KBM-7 (cell line): ENCODE data around the gene SORL1.

ENCODE experiments used
- DNase-seq: peaks from one replicate; pipeline ENCODE4 v3.0.0-alpha.2; 2015
- in situ Hi-C: fragments of 300-500 bp; cut with MboI; formaldehyde crosslinking; loops from 2 replicates; pipeline ENCODE4 v1.14.3; 2020; ENCODE audit warnings: low sequenced_read_pairs, low pct_unique_long_range_greater_than_20kb, mixed read lengths

SORL1 gene

DNA sequence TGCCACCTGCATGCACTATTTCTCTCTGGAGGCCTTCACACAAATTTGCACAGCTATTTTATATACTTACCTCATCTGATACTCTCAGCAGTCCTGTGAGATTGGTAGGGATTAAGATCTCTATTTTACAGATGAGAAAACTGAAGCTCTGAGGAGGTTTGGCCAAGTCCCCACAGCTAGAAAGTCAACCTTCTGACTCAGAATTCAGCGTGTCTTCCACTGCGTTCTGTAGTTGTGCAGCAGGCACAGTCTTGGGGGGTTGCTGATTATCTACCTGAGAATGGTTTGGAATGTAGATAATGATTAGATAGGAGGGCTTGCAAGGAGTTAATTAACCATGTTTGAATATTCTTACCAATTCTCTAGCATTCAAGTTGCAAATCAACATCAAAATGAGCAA lies 2.5 kb upstream of the SORL1 start:
- no peak for DNase-seq
- in situ Hi-C loops = no loop called here

DNA sequence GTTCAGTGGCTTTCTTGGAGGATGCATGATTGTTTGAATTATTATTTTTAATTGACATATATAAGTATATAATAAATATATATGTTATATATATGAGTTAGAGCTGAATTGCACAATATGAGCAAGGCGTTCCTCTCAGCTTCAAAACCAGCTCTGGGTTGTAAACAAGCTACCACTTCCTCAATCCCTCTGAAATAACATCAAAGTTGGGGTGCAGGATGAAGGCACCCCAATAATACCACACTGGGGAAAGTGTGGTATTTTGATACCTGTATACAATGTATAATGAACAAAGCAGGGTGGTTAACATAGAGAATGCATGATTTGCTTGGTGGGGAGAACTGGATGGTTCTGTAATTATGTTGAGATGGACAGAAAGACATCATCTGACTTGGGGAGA lies 1.7 kb upstream of the SORL1 start:
- in situ Hi-C loops = no loop called here
- DNase-seq = no peak

DNA sequence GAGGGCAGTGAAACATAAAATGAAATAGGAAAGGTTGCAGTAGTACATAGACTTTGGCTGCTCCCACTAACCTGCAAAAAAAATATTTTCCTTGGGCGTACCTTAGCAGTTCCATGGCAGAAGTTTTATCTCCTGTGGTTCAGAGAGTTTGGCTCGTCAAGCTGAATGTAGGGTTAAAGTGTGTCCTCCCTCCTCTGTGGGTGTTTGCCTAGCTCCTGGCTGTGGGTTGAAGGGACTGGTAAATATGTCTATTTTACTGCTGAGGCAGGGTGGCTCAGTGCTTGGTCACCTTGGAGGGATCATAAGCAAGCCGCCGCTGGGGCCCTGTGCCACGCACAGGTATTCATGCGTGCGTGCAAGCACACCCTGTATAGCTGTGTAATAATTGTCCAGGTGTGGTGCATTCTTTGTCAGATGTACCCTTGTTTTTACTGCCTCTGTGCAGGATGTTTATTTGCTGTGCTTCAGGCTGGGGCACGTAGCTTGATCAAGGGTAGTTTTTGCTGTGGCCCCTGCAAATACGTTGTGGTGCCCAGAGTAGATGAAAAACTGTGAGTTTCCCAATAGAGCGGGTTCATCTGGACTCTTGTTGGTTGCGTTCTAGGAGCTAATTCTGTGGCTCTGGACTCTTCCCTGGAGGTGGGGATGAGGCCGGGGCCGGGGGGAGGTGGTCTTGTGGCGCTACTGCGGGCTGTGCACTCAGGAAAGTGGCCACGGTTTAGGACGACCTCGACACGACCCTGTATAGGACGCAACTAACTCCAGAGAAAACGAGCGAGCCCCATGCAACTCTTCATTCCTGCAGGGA lies 732 bp upstream of the SORL1 start:
- in situ Hi-C loops = no loop called here
- DNase-seq = no peak

DNA sequence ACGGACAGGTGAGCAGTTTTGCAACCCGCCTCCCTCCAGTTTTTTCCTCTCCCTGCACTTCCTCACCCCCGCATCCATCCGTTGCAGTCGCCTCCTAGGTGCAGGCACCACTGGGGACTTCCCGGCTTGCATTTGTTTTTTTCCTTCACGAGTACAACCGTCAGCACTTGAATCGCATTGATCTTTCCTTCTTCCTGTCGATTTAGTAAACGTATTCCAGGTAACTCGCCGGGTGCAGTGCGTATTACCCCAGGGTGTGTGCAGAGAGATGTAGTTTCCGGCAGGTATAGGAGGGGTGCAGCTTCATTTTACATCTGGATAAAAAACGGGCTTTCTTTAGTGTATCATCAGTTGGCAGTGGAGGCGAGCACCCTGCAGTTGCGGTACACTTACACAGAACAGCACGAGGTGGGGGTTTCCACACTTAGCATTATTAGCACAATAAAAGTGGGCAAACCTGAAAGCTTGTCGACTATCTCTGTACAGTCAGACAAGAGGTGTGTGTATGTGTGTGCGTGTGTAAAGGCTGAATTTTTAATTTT lies 566 bp downstream of the SORL1 start, which contains the start of gene SORL1-AS1:
SORL1-AS1 (minus strand) TSS at position 359 of the 542 bp plus-strand sequence.
- in situ Hi-C loops = no loop called here
- DNase-seq = no peak

DNA sequence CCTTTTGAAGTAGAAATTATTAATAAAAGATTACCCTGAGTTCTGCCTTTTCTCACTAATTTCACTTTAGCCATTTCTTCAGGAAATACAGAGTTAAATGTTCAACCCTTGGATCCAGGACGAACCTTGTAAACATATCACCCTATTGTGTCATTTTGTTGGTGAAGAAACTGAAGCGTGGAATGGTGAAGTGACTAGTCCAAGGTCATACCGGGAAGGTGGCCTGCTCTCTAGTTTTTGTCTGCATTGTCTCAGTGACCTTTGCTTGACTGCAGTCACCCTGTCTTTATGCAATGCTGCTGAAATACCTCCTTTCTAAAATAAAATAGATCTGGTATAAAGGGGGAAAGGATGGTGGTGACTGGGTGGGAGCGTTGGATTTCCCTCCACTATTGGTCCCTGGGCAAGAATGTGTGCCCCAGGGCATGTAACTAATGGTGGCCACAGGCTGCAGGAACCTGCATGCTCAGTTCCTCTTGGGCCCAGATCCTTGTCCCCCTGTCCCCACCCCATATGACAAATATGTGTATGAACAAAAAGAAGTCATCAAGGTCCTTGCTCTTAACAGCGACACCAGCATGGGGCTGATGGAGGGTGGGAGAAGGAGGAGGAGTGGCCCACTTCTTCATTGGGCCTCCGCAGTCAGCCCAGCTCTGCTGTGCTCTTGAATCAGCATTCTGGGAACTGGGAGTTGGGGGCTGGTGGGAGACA lies 1.6 kb downstream of the SORL1 start:
- no peak for DNase-seq
- in situ Hi-C loops = no loop called here

DNA sequence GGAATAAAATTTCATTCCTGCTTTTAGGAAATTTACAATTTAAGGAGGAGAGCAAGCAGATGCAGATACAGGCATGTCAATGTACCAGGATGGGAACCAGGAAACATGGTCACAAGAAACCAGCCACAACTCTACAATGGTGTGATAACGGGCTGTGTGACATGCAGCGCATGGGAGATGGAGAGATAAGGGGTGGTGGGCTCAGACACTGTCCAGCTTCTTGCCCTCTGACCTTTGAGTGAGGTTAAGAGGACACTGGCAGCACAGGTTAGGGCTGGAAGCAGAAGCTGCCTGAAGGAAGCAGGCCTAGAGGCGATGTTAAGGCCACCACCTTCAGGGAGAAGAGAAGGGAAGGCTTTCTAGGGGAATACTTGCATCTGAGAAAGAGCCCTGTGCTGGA lies 3.0 kb downstream of the SORL1 start:
- no peak for DNase-seq
- in situ Hi-C loops = no loop called here

DNA sequence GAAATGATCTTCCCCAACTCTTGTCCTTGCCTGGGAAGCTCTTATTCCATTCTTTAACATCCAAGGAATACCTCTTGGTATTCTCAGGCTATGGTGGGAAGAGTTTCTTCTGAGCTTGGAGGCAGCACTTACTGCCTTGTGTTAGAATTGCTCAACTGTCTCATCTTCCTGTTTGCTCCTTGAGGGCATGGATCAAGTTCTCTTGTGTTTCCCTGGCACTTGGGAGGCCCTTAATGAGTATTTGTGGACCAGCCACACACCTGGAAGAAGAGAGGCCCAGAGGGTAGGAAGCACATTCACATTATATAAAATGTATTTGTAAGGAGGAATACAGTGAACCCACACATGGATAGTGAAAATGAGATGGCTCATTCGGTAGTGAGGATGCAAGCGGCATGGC lies 4.0 kb downstream of the SORL1 start:
- in situ Hi-C loops = no loop called here
- DNase-seq = no peak

DNA sequence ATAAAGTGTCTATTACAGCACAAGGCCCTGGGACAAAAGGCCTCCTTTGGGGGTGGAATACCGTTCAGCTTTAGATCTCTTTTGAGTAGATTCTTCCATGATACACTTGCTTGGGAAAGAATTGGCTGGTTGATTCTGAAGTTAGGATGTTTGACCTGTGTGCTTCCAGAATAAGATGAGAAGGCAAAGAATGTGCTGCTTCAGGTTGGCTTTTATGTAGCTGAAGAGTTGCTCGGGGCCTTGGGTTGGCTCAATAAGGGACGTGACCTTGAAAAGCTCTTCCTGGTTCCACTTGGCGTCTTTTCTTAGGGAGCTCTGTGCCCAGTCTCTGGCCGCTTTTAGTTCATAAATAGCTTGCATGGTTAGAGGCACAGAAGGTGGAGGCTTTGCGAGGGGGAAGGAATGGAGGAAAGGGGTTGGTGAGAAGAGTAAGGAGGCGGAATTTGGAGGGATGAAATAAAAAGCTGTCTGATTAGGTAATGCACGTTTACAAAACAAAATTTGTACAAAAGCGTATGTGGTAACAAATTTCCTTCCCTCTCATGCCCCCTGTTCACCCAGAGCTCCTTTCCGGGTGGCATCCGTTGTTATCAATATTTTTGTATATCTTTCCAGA lies 4.8 kb downstream of the SORL1 start:
- DNase-seq = no peak
- in situ Hi-C loops = no loop called here

DNA sequence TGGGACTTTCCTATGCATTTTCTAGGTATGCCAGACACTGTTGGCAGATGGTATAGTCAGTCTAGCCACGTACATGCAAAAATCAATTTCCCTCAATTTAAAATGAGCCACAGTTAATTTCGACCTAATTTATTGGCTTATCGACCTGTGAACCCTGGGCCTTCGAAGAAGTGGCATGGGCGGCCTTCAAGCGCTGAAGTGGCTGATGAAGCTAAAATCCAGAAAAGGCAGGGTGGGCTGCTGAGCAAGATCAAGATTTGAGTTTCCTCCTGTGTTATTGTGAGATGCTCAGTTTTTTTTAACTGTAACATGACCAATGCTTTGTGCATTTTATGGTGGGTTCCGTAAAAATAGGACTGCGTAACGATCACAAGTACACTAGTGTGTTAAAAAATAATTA lies 6.4 kb downstream of the SORL1 start:
- in situ Hi-C loops = no loop called here
- no peak for DNase-seq

DNA sequence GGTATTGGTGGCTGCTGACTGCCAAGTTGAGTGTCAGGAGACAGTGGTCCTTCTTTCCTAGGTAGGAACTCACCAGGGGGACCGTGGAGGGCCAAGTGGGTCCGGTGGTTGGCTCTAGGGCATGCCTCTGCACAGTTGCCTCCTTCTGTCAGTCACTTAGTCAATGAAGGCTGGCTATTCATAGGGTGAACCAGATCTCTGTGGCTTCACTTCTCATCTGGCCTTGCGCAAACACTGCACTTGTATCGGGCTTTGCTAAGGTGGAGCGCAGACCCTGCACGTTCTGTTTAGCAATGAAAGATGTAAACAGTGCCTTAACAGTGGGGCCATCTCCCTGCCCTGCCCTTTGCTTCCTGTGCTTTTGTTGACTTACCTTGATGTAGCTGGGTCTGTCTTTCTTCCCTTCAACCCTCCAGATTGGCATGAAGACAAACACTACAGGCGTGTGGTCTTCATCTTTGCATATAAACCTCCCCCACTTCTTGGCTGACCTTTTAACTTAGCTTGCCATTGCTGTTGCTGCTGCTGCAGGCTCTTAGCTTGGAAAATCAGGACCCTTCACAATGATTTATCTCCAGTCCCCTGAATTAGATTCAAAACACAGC lies 7.4 kb downstream of the SORL1 start:
- DNase-seq = no peak
- in situ Hi-C loops = no loop called here

DNA sequence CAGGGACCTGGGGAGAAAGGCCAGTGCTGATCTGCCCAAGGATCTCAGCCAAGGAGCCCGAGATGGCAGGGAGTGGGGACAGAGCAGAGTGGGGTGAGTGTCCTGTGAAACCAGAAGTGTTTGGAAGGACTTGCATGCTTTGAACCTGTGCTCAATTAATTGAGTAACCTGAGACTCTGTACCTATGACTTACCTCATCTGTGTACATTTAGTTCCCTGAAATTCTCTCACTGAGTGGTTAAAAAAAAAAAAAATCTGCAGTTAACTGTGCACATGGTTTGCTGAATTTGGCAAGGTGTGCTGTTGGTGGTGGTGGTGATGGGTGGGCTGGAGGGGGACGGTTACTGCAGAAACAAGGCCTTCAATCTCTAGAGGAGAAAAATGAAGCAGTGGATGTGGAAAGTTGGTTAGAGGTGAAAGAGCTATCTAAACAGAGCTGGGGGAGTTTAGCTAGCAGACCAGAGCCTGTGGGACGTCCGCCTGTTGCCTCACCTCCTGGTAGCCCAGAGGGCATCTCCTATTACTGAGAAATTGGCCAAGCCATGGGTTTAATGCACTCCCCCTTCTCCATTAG lies 8.9 kb downstream of the SORL1 start:
- in situ Hi-C loops = no loop called here
- DNase-seq = no peak

DNA sequence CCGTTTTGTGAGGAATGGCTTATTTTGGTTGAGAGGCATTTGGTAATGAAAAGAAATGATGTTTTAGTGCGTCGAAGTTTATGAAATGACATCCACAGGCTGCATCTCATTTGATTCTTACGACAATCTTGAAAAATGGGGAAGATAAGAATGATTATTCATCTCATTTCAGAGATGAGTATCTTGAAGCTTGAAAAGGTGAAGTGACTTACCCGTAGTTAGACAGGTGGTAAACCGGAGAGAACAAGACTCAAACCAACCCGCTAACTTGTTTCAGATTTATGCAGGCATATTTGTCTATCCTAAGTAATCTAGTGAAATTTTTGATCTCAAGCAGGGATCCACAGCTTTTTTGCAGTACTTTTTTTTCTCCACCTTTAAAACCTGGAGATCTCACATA lies 9.7 kb downstream of the SORL1 start:
- in situ Hi-C loops = no loop called here
- DNase-seq = no peak

DNA sequence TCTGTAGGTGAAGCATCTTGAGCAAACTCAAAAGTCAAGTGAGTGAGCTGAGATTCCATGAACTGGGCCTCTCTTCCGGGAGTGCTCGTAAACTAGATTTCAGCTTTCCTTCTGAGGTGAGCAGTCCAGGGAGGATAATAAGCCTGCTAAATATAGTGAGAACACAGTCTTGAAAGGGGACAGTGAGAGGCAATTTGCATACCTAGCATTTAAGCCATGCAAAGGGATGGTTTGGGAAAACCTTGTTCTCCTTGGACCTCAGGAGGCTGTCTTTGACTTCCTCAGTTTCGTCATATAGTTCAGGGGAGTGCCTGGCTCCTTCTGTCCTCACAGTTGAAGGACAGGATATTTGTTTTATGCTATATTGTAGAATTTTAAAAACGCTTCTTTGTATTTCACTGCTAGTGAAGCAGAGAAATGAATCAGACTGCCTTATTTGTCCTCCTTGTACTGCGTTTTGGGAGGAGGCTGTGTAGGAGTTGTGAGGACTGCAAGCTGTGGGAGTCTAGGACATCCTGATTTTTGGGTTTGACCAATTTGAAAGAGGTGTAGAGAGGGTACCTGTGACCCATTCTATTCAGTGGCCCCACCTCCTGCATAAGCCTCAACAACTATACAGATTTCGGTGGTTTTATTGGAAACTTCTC lies 11.7 kb downstream of the SORL1 start:
- in situ Hi-C loops = no loop called here
- DNase-seq = no peak

DNA sequence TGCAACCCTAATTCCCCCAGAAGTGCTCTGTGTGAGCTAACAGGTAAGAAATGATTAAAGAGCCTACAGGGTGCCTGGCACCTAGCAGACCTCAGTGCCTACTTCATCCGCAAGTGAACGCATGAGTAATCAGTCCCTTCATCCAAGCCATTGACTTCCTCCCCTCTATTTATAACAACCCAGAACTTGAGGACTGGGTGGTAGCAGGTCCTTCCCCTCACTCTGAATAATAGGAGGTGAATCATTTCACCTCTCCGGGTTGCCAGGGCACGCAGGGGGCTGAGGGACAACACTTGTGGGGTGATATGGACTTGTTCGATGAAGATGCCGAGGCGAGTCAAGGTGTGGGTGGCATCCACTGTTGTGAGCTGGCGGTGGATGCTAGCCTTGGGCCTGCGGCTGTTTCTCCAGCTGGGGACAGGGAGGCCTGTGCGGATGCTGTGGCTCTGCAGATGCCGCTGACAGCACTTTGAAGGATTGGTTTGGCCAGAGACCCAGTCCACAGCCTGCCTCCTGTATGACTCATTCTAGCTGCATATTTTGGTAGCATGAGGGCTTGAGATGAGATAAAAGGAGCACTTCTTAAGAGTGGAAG lies 12.3 kb downstream of the SORL1 start:
- DNase-seq = peak; percentile 77
- in situ Hi-C loops = no loop called here

DNA sequence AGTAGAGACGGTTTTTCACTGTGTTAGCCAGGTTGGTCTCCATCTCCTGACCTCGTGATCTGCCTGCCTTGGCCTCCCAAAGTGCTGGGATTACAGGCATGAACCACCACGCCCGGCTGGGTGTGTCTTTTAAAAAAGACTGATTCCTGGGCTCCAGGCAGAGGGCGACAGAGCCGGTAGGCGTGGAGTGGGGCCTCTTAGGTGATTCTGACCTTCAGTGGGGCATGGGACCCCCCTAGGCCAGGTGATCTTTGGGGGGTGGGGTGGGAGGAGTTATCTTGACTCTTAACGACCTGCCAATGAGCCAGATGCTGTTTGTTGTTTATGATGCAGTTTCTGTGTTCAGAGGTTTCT lies 13.6 kb downstream of the SORL1 start:
- no peak for DNase-seq
- in situ Hi-C loops = no loop called here

DNA sequence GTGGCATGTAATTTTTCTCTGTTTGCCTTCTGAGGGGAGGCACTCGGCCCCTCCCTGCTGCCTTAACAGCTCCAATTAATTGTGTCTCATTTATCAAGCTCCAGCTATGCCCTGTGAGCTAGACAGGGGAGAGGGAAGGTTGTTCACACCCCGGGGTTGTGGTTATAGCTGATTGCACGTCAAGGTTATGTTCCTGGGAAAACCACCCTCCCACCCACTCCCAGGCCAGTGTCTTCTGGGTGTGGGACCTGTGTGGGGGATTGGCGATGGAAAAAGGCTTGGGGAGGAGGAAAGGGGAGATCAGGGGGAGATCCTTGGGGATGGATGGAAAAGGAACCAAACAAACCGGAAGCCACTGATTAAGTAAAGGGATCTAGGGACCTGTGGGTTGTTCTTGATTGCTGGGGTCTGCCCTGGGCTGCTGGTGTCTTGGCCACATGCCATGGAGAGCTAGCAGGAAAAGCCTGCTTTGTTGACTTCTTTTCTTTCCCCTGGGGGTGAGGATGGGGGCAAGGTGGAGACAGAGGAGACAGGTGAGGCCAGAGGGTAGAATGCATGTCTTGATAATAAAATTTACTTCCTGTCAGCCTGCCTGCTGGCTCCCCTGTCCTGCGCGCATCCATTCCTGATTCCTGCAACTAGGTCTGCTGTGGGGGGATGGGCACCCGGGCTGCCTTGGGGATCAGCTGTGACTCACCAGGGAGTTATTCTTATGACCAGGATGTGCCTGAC lies 14.1 kb downstream of the SORL1 start:
- in situ Hi-C loops = no loop called here
- peak; percentile 64 for DNase-seq

DNA sequence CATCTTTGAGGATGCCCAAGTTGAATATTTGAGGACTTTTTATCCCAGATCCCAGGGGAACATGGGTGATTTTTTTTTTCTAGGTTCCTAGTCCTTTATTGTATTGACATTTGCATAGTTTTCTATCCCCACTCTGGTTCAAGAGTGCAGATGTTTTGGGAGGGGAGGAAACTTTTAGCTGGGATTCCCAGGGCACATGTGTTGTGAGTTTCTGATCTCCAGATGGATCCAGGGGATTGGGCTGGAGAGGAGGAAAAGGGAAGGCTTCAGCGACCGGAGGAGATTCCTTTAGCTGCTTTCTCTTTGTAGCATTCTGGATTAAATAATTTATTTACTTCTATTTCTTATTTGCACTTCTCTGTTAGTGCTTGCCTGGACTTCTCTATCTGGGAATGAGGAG lies 15.4 kb downstream of the SORL1 start:
- no peak for DNase-seq
- in situ Hi-C loops = no loop called here

DNA sequence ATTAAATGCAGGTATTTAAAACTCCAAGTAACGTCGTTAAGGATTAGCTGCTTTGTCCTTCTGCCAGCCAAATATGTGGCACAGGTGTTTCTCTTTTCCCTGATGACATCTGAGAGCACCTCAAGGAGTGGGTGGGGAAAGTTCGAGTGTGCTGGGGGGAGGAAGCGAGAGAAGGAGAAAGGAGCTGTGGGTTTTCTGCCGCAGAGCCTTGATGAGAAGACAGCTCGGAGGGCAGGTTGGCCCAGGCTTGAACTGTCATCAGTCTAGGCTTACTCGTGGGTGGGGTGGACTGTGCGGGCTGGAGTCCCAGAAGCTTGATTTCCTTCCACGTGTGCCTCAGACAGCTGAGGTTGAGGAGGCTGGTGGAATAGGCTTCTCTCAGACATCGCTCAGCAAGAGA lies 15.9 kb downstream of the SORL1 start:
- in situ Hi-C loops = no loop called here
- DNase-seq = no peak
